ENCODE data around the gene GNAQ. TPM values are rescaled to one million over a fixed set of nuclear protein-coding genes. Genes with fewer than 3 reads are reported as not detected.

GNAQ gene
- total RNA-seq, 2 donors from 2014 or later, result 20.9 to 27.8 TPM

DNA sequence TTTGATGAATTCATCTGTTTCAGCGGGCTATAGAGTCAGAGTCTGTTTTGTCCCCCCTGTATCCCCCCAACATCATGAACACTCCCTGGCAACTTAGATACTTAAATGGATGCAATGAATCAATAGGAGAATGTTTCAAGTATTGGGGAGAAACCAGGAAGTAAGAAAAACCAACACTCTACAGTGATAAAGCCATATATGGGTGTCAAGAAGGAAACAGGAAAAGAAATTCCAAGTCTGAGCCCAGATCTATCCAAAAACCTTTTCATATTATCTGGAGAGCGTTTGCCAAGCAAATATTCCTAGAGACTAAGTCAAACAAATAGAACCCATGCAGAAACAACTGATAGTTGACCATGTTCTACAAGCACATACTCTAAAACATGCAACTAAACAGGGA lies 2.3 kb upstream of the GNAQ start:
- intact Hi-C loops (cut with DNase I), result loop anchor here in 1 of 2 donors (2.0 to 10.0 kb wide), 2 partner anchors 55 to 599 kb away; no protein-coding TSS in a partner anchor
- ATAC-seq (no peak), DNase-seq (no peak)

DNA sequence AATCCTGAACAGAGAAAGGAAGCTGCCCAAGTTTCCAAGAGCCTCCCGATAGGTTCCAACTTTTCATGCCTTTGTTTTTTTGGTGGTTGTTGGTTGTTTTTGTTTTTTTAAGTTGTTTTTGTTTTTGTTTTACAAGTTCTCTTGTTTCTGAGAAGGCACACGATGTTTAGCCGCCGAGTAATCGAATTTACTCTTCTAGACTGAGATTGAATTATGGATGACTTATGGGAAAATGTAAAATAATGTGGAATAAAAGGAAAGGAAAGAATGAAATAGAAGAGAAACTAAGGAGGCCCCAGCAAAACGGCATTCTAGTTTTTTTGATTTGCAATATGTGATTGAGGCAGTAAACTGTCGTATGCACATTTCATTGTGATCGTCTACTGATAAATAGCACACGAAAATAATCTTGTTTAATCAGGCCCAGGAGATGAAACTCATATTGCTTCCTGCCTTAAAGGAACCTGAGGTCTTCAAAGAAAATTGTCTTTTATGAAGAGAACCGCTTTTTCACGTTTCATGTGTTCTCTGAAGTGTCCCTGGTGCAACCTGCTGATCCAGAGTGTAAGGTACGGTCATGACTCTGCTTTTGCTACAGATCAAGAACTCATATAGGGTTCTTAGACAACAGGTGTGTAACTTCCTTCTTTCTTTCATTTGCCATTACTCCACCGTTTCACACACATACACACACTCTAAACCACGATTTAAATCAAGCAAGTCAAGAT lies 1.3 kb upstream of the GNAQ start:
- intact Hi-C loops (cut with DNase I), result loop anchor here in 1 of 2 donors (2.0 to 10.0 kb wide), 2 partner anchors 54 to 598 kb away; no protein-coding TSS in a partner anchor
- ATAC-seq, result no peak
- DNase-seq, result no peak

DNA sequence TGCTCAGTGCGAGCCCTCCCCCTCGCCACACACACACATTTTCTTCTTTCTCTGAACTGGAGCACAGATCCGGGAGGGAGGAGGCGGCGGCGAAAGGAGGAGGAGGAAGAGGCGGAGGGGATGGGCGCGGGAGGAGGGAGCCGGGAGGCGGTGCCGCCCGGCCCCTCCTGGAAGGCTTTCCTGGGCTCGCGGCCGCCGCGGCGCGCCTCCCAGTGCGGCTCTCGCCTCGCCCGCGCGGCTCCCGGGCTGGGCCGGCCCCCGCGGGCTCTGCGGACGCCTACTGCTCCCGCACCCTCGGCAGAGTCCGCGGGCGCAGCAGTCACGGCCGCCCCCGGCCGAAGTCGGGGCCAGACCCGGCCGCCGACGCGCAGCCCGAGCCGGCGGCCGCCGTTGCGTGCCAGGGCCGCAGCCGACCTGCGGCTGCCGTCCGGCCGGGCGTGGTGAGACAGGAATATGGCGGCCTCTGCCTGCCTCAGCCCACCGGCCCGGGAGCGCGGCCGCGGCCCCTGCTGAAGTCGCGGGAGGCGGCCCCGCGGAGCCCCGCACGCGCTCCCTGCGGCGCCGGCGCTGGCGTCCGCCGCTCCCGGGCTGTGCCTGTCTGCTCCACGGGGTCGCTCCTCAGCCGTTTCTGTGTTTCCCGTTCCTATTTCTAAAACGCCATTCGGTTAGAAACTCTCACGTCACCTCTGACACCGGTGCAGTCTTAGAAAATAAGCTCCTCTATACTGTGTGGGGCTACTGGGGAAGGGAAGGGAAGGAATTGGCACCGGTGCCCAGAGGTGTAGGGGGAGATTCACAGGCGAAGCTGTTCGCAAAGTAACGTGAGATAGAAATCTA lies 500 bp upstream of the GNAQ start:
- ATAC-seq (peak; percentile 92 to 95), DNase-seq (peak; percentile 93)
- intact Hi-C loops (cut with DNase I), result loop anchor here in 1 of 2 donors (2.0 to 10.0 kb wide), 2 partner anchors 53 to 597 kb away; no protein-coding TSS in a partner anchor

DNA sequence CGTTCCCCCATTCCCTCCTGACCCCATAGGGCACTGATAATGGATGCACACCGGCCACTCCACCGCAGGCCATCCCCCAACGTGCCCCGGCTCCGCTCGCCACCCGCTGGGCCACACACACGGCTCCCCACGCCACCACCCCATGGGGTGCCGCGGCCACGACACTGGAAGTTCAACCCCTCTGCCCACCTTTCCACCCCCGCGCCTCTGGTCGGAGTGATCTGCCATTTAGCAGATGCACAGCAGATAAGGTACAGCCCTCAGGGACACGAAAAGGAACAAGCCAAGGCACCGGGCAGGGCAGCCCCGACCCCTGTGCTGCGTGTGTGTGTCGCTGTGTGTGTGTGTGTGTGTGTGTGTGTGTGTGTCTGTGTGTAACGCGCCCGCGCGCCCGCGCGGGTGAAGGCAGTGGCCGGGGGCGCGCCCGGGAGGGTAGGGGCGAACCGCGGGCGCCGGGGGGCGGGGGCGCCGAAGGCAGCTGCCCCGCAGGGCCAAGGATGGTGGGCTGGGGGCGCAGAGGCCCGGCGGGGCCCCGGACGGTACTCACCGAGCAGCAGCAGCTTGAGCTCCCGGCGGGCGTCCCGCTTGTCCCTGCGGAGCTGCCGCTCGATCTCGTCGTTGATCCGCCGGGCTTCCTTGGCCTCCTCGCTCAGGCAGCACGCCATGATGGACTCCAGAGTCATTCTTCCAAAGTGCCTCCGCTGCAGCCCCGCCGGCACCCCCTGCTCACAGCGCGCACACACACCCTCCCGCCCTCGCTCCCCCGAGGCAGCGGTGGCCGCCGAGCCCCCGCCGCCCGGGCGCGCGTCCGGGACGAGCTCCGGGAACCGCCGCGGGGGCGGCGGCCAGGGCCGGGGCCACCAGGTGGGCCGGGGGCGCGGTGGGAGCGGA lies 813 bp downstream of the GNAQ start:
- DNase-seq (peak; percentile 57), ATAC-seq (peak; percentile 12 to 35)
- intact Hi-C loops (cut with DNase I), result loop anchor here in 1 of 2 donors (10.0 kb wide), 1 partner anchor 596 kb away; no protein-coding TSS in a partner anchor

DNA sequence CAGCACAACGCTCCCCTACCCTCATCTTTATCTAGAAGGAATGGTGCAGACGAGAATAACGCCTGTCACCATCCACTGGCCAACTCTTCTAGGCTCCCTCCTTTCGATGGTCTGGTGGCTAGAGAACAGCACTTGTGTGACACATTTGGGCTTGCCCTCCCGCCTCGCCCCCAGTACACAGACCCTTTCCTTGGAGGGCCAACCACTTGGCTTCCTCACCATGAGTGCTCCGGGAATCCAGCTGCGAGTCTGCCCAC lies 1.4 kb downstream of the GNAQ start:
- intact Hi-C loops (cut with DNase I), result loop anchor here in 1 of 2 donors (10.0 kb wide), 1 partner anchor 595 kb away; no protein-coding TSS in a partner anchor
- DNase-seq (no peak), ATAC-seq (peak in 1 of 2 donors; percentile 2)

DNA sequence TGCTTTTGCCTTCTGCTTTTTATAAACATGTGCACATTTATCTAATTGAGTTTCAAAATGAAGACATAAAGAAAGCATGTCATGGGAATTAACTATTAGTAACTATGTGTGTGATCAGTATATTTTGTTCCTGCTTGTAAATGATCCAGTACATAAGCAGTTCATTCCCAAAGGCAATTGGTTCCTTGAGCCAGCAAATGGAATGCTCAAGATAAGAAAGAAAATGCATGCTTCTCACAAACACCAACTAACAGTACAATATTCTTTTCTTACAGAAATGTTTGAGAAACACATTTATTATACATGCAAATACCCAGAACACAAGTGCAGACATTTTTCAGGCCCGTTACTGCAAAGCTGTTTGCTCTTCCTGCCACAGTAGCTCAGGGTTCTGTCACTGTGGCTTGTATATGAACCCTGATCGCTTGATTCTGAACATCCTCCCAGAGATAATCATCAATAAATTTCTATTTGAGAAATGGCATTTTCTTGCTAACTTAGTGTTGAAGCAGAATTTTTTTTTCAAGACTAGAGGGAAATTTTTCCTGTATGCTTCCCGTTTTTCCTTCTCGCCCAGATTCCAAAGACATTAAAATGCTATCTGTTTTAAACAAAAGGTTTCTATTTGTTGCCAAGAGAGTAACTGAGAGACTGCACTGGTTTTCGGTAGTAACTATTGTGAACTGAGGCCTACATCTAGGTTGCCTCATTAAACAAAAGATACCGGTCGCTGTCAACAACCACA lies 1.9 kb downstream of the GNAQ start:
- no peak for DNase-seq
- no peak for ATAC-seq
- intact Hi-C loops (cut with DNase I), result loop anchor here in 1 of 2 donors (10.0 kb wide), 1 partner anchor 595 kb away; no protein-coding TSS in a partner anchor

DNA sequence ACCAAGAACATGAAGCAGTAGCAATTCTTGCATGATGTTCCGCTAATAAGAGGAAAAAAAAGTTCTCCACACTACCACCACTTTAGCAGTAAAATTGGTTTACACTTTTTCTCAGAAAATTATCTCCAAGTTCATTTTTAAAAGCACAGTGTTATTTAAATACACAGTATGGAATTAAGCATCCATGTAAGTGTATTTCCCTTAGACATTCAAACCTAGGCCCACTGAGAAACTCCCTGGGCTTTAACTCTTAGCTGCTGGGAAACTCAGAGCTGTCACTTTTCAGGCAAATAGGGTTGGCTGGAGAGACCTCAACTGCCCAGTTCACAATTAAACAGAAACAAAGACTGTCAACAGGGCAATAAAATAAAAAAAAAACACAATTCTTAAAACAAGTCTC lies 2.7 kb downstream of the GNAQ start:
- ATAC-seq, result no peak
- no peak for DNase-seq
- intact Hi-C loops (cut with DNase I), result no loop called here

DNA sequence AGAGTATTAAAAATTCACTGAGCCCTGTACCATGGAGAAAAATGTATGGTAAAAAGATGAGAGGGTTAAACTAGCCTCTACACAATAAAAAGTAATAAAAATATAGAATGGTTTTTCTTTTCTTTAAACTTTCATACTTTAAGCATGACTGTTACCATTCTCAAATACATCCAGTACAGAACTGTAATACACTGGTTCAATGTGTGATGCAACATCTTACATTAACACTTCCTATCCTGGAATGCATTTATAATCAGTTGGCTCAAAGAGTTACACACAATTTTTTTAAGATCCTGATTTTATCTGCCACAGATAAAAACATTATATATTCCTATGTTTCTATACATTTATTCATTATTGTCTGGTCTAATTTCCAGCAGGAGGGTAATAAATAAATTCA lies 4.7 kb downstream of the GNAQ start:
- ATAC-seq (no peak), DNase-seq (no peak)
- intact Hi-C loops (cut with DNase I), result no loop called here

DNA sequence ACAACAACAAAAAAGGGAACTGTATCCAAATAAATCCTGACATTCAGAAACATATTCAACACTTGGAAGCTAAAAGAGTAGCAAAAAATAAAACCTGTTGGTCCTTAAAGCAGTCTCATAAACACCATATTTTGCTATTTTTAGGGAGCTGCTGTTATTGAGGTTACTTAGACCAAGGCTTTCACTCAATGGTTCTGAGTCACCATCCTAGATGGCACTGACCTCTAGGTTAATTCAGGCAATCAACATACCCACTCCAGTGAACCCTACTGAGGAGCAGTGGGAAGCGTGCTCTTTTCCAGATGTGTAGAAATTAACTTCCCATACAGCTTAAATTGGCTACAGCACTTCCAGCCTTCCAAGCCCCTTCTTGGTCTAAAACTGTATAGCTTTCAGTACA lies 5.2 kb downstream of the GNAQ start:
- ATAC-seq, result no peak
- intact Hi-C loops (cut with DNase I), result no loop called here
- DNase-seq, result no peak

DNA sequence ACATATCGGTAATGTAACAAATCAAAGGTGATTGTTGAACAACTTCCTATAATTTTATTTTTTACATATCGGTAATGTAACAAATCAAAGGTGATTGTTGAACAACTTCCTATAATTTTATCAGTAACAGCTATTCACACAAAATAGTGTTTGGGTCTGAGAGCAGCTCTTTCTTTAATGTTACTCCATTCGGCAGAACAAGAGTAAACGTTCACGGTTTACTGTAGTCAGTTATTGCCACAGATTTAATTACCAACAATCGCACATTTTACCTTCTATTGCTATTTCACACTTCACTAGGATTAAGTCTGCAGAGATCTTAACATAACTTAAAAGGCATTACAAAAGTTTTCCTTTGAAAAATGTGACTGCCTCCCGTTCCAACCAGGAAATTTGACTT lies 6.4 kb downstream of the GNAQ start:
- intact Hi-C loops (cut with DNase I), result no loop called here
- DNase-seq (no peak), ATAC-seq (no peak)

DNA sequence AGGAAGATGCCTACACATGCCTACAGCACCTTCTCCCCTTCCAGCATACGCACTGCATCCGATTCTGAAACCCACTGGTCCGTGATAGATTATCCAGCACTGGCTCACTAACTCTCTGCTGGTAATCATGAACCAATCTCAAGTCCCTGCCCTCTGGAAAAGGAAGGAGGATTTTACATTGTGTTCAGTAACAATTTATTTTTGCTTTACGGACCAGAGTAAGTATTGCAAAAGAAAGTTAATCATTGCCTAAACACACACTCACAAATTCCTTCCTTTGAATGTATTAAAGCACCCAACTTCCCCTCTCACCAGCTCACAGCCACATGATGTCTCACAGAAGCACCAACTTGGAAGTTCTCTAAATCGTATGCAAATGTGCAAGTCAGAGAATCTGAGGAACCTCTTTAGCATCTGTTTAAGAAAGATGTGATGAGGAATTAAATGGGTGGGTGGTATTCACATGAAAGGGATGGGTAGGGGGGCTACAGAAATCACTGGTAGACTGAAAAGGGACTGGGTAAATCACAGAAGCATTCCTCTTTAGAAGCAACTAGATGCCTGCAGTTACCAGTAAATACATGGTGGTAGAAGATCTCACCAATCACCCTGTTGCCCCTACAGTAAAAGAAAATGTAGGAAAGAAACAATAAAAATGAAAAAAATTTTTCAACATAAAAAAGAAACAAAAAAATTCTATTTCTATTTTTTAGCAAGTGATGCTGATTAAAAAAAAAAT lies 8.4 kb downstream of the GNAQ start:
- DNase-seq (no peak), ATAC-seq (peak; percentile 53 to 65)
- intact Hi-C loops (cut with DNase I), result no loop called here

DNA sequence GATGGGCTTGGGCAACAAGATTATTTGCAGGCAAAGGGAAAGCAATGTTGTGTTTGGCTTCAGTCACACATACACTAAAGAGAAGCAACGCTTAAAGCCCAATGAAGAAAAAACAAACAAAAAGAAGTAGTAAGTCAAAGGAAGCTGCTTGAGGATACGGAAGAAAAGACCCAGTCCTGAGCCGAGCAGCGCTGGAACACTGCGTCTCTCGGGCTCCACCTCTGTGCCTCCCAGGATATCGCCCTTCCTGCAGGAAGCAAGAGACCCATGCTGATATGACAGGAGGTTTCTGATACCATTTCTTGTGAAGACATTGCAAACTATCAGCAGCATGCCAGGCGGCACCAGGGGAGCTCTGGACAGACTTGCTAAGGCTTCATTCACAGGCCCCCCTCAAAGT lies 9.9 kb downstream of the GNAQ start:
- ATAC-seq, result peak; percentile 63 to 81
- intact Hi-C loops (cut with DNase I), result no loop called here
- DNase-seq, result peak; percentile 51

DNA sequence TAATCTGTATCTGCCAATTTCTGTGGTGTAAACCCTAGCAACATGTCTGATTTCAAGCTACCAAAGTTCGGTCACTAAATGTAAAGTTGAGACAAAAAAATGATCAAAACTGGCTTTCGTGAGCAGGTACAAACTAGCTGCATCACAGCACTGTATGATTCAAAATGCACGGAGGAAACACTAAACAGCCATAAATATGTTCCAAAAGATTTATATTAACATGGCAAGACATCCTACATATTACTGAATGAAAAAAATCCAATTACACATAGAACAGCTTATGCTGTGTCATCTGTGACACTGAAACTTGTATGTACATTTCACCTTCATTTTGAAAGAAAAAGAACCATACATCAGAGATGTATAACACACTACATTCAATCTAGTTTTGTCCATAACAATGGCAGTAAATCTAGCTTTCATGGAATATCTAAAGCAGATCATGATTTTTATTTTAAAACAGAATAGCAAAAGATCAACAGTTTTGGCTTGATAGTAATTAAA lies 14.4 kb downstream of the GNAQ start:
- intact Hi-C loops (cut with DNase I), result no loop called here
- DNase-seq (no peak), ATAC-seq (no peak)

DNA sequence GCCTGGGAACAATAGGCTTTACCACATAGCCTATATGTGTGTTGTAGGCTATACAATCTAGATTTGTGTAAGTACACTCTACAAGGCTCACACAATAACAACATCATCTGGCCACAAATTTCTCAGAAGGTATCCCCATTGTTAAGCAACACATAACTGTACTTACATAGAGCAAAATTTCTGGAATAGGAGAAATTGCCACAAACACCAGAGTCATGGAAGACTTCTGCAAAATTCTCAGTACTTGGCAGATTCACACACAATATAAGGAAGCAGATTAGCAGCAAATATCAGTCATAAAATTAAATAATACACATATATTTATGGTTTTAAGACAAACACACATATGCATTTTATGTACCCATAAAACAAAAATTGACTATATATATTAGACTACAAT lies 16.4 kb downstream of the GNAQ start:
- ATAC-seq (no peak), DNase-seq (no peak)
- intact Hi-C loops (cut with DNase I), result no loop called here

DNA sequence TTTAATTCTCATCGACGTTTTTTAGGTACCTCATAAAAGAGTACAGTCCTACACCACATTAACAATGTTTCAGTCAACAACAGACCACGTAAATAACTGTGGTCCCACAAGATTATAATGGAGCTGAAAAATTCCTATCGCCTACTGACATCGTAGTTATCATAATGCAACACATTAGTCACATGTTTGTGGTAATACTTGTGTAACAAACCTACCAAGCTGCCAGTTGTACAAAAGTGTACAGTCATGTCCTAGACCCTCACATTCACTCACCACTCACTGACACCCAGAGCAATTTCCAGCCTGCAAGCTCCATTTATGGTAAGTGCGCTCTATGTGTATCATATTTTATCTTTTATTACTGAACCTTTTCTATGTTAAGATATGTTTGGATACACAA lies 16.8 kb downstream of the GNAQ start:
- intact Hi-C loops (cut with DNase I), result no loop called here
- no peak for ATAC-seq
- DNase-seq, result no peak

DNA sequence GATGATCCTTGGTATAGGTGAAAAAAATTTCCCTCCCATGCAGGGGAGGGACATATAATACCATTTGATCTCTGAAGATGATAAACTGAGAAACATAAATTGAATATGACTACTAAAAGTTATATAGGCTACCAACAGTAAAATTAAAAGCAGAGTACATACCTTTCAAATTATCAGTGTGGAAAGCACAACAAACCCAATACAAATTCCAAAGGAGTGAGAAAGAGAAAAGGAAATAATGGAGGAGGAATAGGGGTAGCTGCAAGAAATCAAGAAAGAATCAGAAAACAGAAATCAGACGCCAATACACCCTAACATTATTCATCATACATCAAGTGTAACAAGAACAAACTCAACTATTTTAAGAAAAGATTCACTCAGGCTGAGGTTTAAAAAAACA lies 17.7 kb downstream of the GNAQ start:
- no peak for DNase-seq
- no peak for ATAC-seq
- intact Hi-C loops (cut with DNase I), result no loop called here

DNA sequence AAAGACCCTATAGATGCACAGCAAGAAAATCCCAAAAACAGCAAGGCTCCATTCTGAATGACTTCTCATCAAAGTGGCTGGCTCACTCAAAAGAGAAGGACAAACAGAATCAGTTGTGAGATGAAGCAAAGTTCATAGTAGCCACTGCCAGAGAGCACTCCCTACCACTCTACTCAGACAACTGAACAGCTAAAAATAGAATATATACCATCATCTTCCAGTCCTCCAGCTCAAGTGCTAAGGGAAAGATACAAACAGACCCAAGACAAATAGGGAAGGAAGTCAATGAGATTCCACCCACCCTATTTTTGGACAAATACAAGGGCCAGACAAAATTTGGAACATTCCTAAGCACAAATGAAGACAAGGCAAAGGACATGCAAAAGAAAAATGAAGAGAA lies 20.6 kb downstream of the GNAQ start:
- ATAC-seq (peak; percentile 41 to 74), DNase-seq (no peak)
- intact Hi-C loops (cut with DNase I), result no loop called here

DNA sequence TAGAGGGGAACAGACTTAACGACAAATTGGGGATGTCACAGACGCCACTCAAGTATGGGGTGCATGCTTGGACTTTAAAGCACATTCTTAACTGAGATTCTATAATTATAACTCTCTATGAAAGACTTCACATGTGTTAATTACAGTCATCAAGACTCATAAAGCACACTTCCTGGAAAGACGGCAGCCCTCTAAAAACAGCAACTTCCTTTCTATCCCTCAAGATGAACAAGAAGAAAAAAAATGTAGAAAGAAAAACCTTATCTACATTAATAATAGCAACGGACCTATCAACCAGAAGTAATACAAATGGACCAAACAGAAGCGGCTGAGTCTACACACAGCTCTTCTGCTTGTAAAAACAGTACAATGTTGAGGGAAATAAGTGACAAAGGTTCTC lies 21.2 kb downstream of the GNAQ start:
- intact Hi-C loops (cut with DNase I), result no loop called here
- ATAC-seq (no peak), DNase-seq (no peak)

All from left cardiac atrium (tissue), 4 donors.